Upper lobe of left lung (tissue), 4 donors: ENCODE measurements around the gene RDX.

Experiments used
- EP300 ChIP-seq, 4 donors: sonication (generic); formaldehyde crosslinking; IDR thresholded peaks; one replicate each; pipeline ENCODE4 v1.5.1; 2017; ENCODE audit warnings: antibody characterized with exemption in 4 of 4, control low read depth in 2 of 4
- POLR2A ChIP-seq, 4 donors: fragments of 450-650 bp; IDR thresholded peaks; one replicate each; pipeline ENCODE4 v1.5.1; 2016 to 2017; ENCODE audit warnings: antibody characterized with exemption in 4 of 4, mild to moderate bottlenecking in 2 of 4
- POLR2AphosphoS5 ChIP-seq, 2 donors: sonication (generic); formaldehyde crosslinking; IDR thresholded peaks; one replicate each; pipeline ENCODE4 v1.5.1; 2017; ENCODE audit warnings: antibody characterized with exemption in 2 of 2
- TF ChIP-seq, protein P1 (sequence below), 6 experiments: fragments of 450-650 bp in 4 of 6; fragments of 200-600 bp in 2 of 6; sonication (generic) in 2 of 6; IDR thresholded peaks; one replicate each; pipeline ENCODE4 v1.5.1; 2016 to 2019; ENCODE audit warnings: antibody characterized with exemption in 6 of 6

DNA sequence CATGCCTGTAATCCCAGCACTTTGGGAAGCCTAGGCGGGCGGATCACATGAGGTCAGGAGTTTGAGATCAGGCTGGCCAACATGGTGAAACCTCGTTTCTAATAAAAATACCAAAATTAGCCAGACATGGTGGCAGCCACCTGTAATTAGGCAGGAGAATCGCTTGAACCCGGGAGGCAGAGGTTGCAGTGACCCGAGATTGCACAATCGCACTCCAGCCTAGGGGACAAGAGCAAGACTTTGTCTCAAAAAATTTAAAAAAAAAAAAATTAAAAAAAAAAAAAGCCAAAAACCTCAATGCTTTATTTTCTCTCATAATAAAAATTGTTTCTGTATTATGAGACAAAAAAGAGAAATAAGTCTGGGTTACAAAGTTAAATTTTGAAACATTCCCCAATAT is 54.2 kb downstream of the RDX start:
- TF ChIP-seq, protein P1, sequence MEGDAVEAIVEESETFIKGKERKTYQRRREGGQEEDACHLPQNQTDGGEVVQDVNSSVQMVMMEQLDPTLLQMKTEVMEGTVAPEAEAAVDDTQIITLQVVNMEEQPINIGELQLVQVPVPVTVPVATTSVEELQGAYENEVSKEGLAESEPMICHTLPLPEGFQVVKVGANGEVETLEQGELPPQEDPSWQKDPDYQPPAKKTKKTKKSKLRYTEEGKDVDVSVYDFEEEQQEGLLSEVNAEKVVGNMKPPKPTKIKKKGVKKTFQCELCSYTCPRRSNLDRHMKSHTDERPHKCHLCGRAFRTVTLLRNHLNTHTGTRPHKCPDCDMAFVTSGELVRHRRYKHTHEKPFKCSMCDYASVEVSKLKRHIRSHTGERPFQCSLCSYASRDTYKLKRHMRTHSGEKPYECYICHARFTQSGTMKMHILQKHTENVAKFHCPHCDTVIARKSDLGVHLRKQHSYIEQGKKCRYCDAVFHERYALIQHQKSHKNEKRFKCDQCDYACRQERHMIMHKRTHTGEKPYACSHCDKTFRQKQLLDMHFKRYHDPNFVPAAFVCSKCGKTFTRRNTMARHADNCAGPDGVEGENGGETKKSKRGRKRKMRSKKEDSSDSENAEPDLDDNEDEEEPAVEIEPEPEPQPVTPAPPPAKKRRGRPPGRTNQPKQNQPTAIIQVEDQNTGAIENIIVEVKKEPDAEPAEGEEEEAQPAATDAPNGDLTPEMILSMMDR (IDR thresholded peaks at IDR 0.05) = no peak
- TF ChIP-seq EP300 (IDR thresholded peaks at IDR 0.05) = no peak
- no peak for TF ChIP-seq POLR2AphosphoS5 (IDR thresholded peaks at IDR 0.05)
- TF ChIP-seq POLR2A (IDR thresholded peaks at IDR 0.05) = no peak
